DND-41 (cell line): ENCODE results near the gene CPSF2.

Experiments
- ATAC-seq: fragments of 200-7000 bp; cut with Tn5 transposase; 3 replicates; pipeline ENCODE4 v1.9.1; 2021; ENCODE audit warnings: low read depth; ENCODE audit not compliant: insufficient read depth
- DNase-seq: peaks from one replicate; pipeline ENCODE4 v3.0.0-alpha.2; 2020
- H2AFZ ChIP-seq: 2 replicates; pipeline ENCODE4 v1.6.0; 2012; ENCODE audit warnings: low read depth, low read length
- H3K27ac ChIP-seq: 2 replicates; pipeline ENCODE4 v1.5.1; 2012; ENCODE audit warnings: low read length, inconsistent platforms
- H3K27me3 ChIP-seq: fragments of 200-600 bp; sonication (generic); 2 replicates; pipeline ENCODE4 v1.6.0; 2012; ENCODE audit warnings: low read length, mild to moderate bottlenecking, inconsistent platforms; ENCODE audit not compliant: insufficient read depth, poor library complexity
- H3K36me3 ChIP-seq: 2 replicates; pipeline ENCODE4 v1.5.1; 2012; ENCODE audit warnings: low read length, inconsistent platforms; ENCODE audit not compliant: insufficient read depth
- H3K4me1 ChIP-seq: 2 replicates; pipeline ENCODE4 v1.5.1; 2012; ENCODE audit warnings: mild to moderate bottlenecking, low read length; ENCODE audit not compliant: insufficient read depth
- H3K4me2 ChIP-seq: 2 replicates; pipeline ENCODE4 v1.6.0; 2012; ENCODE audit warnings: mild to moderate bottlenecking, moderate library complexity, low read length, inconsistent platforms; ENCODE audit not compliant: insufficient read depth
- H3K4me3 ChIP-seq, 2 experiments: fragments of 200-600 bp in 1 of 2; shearing (Covaris generic) in 1 of 2; 2 replicates each; pipeline ENCODE4 v1.5.1; 2012 to 2016; ENCODE audit warnings: inconsistent platforms in 2 of 2, low read length in 2 of 2, mild to moderate bottlenecking in 2 of 2, low read depth in 1 of 2, moderate library complexity in 1 of 2
- H3K79me2 ChIP-seq: 2 replicates; pipeline ENCODE4 v1.6.0; 2012; ENCODE audit warnings: low read length, inconsistent platforms; ENCODE audit not compliant: insufficient read depth
- H3K9ac ChIP-seq: 2 replicates; pipeline ENCODE4 v1.6.0; 2012; ENCODE audit warnings: low read depth, mild to moderate bottlenecking, inconsistent platforms, low read length, moderate library complexity
- H3K9me3 ChIP-seq: 2 replicates; pipeline ENCODE4 v1.5.1; 2012; ENCODE audit warnings: low read length, moderate library complexity, mild to moderate bottlenecking, inconsistent platforms; ENCODE audit not compliant: insufficient read depth, severe bottlenecking
- H4K20me1 ChIP-seq: 2 replicates; pipeline ENCODE4 v1.6.0; 2012; ENCODE audit warnings: low read length; ENCODE audit not compliant: insufficient read depth
- EZH2 ChIP-seq: IDR thresholded peaks from 3 replicates; pipeline ENCODE4 v1.6.1; 2012; ENCODE audit warnings: borderline replicate concordance, low read depth, mild to moderate bottlenecking, moderate library complexity, low read length, inconsistent platforms; ENCODE audit not compliant: severe bottlenecking
- TF ChIP-seq, protein P1 (sequence below): IDR thresholded peaks from 2 replicates; pipeline ENCODE4 v1.5.1; 2012; ENCODE audit warnings: borderline replicate concordance, low read length, moderate library complexity, mild to moderate bottlenecking; ENCODE audit not compliant: poor library complexity, severe bottlenecking; ENCODE audit errors: extremely low read depth

Gene CPSF2

DNA sequence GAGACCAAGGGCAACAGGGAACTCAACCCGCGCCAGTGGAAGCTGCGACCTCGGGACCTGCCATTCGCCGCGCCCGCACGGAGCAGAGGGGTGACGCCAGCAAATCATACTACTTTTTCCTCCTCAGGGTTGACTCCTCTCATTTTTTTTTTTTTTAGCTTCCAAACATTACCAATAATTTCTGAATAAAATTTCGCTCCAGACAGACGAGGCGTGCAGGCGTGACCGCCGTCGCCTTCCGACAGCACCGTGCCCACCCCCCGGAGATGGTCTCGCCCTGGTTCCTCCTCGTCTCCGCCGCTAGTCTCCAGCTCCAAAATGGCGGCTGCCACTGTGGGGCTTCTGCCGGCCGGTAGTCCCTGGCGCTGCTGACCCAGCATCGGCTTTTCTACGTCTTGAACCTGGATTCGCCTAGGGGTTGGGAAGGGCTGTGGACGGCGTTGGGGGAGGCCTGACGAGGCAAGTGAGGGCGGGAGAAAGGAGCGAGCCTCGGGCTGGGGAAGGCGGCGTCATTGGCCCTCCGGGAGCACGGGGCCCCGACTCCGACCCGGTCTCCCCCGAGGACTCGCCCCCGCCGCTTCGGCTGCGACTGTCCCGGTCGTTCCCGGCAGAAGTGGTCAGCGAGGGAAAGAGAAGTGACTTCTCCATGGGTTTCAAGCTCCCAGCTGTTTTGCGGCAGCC lies at the start of gene CPSF2, which contains the start of gene NDUFB1:
CPSF2 (plus strand) TSS at position 300 of the 681 bp plus-strand sequence. CDS start 9,016 bp downstream, outside the sequence.
NDUFB1 (minus strand) TSS at position 37 of the 681 bp plus-strand sequence. CDS start 4,069 bp downstream, outside the sequence.
- ATAC-seq = peak; percentile 91
- H4K20me1 ChIP-seq = no peaks in the 10 kb centered on the region
- peak within 1 kb of the TSS; percentile 94 for H3K27ac ChIP-seq
- H2AFZ ChIP-seq = peak within 1 kb of the TSS; percentile 96
- H3K36me3 ChIP-seq = peaks cover 53% of the 10 kb centered on the region
- peak; percentile 87 for DNase-seq
- H3K9ac ChIP-seq = peak within 1 kb of the TSS; percentile 92
- TF ChIP-seq, protein P1, sequence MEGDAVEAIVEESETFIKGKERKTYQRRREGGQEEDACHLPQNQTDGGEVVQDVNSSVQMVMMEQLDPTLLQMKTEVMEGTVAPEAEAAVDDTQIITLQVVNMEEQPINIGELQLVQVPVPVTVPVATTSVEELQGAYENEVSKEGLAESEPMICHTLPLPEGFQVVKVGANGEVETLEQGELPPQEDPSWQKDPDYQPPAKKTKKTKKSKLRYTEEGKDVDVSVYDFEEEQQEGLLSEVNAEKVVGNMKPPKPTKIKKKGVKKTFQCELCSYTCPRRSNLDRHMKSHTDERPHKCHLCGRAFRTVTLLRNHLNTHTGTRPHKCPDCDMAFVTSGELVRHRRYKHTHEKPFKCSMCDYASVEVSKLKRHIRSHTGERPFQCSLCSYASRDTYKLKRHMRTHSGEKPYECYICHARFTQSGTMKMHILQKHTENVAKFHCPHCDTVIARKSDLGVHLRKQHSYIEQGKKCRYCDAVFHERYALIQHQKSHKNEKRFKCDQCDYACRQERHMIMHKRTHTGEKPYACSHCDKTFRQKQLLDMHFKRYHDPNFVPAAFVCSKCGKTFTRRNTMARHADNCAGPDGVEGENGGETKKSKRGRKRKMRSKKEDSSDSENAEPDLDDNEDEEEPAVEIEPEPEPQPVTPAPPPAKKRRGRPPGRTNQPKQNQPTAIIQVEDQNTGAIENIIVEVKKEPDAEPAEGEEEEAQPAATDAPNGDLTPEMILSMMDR = peak; percentile 17
- TF ChIP-seq EZH2 = no peak
- H3K4me1 ChIP-seq = peaks cover 41% of the 10 kb centered on the region
- H3K27me3 ChIP-seq = no peaks in the 10 kb centered on the region
- peak within 1 kb of the TSS; percentile 54 to 86 for H3K4me3 ChIP-seq
- H3K79me2 ChIP-seq = peaks cover 69% of the 10 kb centered on the region
- H3K4me2 ChIP-seq = peak within 1 kb of the TSS; percentile 76
- H3K9me3 ChIP-seq = no peaks in the 10 kb centered on the region

DNA sequence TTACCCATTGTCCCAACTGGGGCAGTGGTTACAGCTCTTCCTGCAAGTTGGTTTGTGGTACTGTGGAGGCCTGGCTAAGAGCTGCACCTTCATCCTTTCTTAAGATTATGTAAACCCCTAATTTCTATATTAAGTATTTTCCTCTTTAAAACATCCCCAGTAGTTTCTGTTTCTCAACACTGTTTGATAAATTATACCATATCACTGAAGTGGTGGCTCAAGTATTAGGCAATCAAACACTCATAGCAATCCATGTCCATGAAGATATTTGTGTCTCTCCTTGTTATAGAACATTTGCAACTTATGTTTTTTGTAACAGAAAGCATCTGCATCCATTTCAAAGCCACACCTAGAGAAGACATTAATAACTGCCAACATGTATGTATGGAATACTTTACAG lies 47.2 kb upstream of the CPSF2 start:
- Histone ChIP-seq H3K79me2 (no peaks in the 10 kb centered on the region), H2AFZ (no peak overlapping the region), H3K4me3 (no peak overlapping the region), H3K27me3 (no peaks in the 10 kb centered on the region), H3K4me2 (no peak overlapping the region), H3K9ac (no peak overlapping the region), H3K36me3 (peaks cover 59% of the 10 kb centered on the region), H3K27ac (no peak overlapping the region), H3K4me1 (no peaks in the 10 kb centered on the region), H4K20me1 (no peaks in the 10 kb centered on the region), H3K9me3 (no peaks in the 10 kb centered on the region)
- TF ChIP-seq, protein P1 = no peak
- no peak for TF ChIP-seq EZH2
- no peak for DNase-seq
- no peak; the same call in 2 of the 3 replicates for ATAC-seq

DNA sequence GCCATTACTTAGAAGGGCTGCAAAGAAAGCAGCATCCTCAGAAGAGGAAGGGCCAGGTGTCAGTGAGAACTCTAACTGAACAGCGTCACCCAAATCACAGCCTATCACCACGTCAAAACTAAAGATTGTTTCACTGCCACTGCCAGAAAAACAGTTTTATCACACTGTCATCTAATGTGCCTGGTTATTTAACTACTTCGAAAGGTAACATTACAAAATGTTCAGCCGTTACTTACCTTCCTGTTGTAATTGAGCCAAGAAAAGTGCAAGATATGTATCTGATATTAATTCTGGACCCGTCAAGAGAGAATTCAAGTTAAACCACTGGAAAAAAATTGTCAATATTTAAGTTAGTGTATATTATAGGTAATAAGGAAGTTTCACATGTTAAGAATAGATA lies 33.3 kb upstream of the CPSF2 start:
- no peak for TF ChIP-seq EZH2
- TF ChIP-seq, protein P1 = no peak
- H4K20me1 ChIP-seq = no peaks in the 10 kb centered on the region
- ATAC-seq = no peak

More for the DNA sequence above, 33.3 kb upstream of the CPSF2 start:
- no peak for DNase-seq
- Histone ChIP-seq H3K27me3 (no peaks in the 10 kb centered on the region), H3K27ac (no peak overlapping the region), H3K9me3 (no peaks in the 10 kb centered on the region), H3K4me3 (no peak overlapping the region), H3K4me2 (no peak overlapping the region), H3K4me1 (no peaks in the 10 kb centered on the region), H2AFZ (no peak overlapping the region), H3K36me3 (peaks cover 64% of the 10 kb centered on the region), H3K79me2 (peaks cover 2% of the 10 kb centered on the region; the same call in 1 of the 2 replicates), H3K9ac (no peak overlapping the region)
